Adrenal gland (tissue), 12 donors: ENCODE data around the gene SSH3. TPM values are rescaled to one million over a fixed set of nuclear protein-coding genes. Genes with fewer than 3 reads are reported as not detected.

Experiments
- polyA plus RNA-seq, 3 donors: library from polyadenylated mRNA; stranded (reverse); fragments of 200-250 nt in 2 of 3; fragments of 350-450 nt in 1 of 3; fragmentation: Illumina TruSeq in 1 of 3; extraction: RNeasy Lipid Tissue Mini Kit (QIAGEN cat#74804) in 1 of 3; gene quantifications; one replicate each; pipeline ENCODE4 v1.2.3, GENCODE V29; 2013 to 2014
- small RNA-seq, 2 donors: library from RNA; depleted of rRNA; stranded (forward); fragments of <200 nt; gene quantifications; one replicate each; pipeline ENCODE3, GENCODE V24; 2016
- total RNA-seq, 9 donors: library from RNA; depleted of rRNA in 4 of 9; stranded (reverse); fragments of >200 nt in 4 of 9; fragments of 120-200 nt in 1 of 9; fragmentation: NEBNext Ultra II Directional in 1 of 9; extraction: Animal tissue kit (Norgen Biotek cat#: 25700) in 1 of 9; gene quantifications; one replicate each; pipeline versions ENCODE4 v1.1.0 to v1.2.4, GENCODE V29; 2013 to 2023
- donor health status: healthy with polysubstance abuse.
- donor health status: Bipolar disorder and iron deficiency.
- donor health status: DM: yes; HTN: yes; CAD: no.
- donor health status: DM: no; HTN: no; CAD: no.
- donor health status: DM: no; HTN: no; CAD: no.
- donor health status: DM: yes; HTN: yes; CAD: no.

SSH3 gene
- total and polyA plus RNA-seq, 12 donors = 4.2 to 35.2 (median 24.6) TPM

Small RNAs within 50 kb of the gene (small RNA-seq; reads per million reads assigned to genes)
- gene RN7SKP239 = 0 reads per million in 2 donors

Other genes with a start within 250 kb of the SSH3 start
- 10 to 100 TPM in 2 of 9 donors, 1 to 10 TPM in 7; 1.3 to 52.2 (median 2.8) TPM for gene RHOD, start 246.7 kb upstream of the SSH3 start, total RNA-seq
- gene RHOD, start 246.7 kb upstream of the SSH3 start, polyA plus RNA-seq = 1 to 10 TPM; 1.8 to 9.9 (median 4.1) TPM
- 10 to 100 TPM; 30.6 to 65.3 (median 52.6) TPM for gene KDM2A, start 184.3 kb upstream of the SSH3 start, total RNA-seq
- gene KDM2A, start 184.3 kb upstream of the SSH3 start, polyA plus RNA-seq = 10 to 100 TPM; 33.8 to 50.5 (median 36.4) TPM
- gene GRK2, start 37.1 kb upstream of the SSH3 start, total RNA-seq = 10 to 100 TPM; 32.2 to 73.7 (median 59.0) TPM
- gene GRK2, start 37.1 kb upstream of the SSH3 start, polyA plus RNA-seq = 100 to 1,000 TPM in 1 of 3 donors, 10 to 100 TPM in 2; 26.4 to 159 (median 71.3) TPM
- gene ANKRD13D, start 14.2 kb upstream of the SSH3 start, total RNA-seq = 10 to 100 TPM in 8 of 9 donors, 1 to 10 TPM in 1; 9.2 to 52.9 (median 38.6) TPM
- gene ANKRD13D, start 14.2 kb upstream of the SSH3 start, polyA plus RNA-seq = 100 to 1,000 TPM in 1 of 3 donors, 10 to 100 TPM in 1, 1 to 10 TPM in 1; 8.7 to 205 (median 99.8) TPM
- 100 to 1,000 TPM in 4 of 9 donors, 10 to 100 TPM in 5; 60.5 to 166 (median 89.8) TPM for gene POLD4, start 50.0 kb downstream of the SSH3 start, total RNA-seq
- 100 to 1,000 TPM in 2 of 3 donors, 10 to 100 TPM in 1; 13.0 to 130 (median 110) TPM for gene POLD4, start 50.0 kb downstream of the SSH3 start, polyA plus RNA-seq
- 10 to 100 TPM in 1 of 9 donors, 1 to 10 TPM in 5, under 1 TPM in 3; 0.17 to 11.7 (median 2.9) TPM for gene CLCF1, start 70.1 kb downstream of the SSH3 start, total RNA-seq
- gene CLCF1, start 70.1 kb downstream of the SSH3 start, polyA plus RNA-seq = 10 to 100 TPM in 1 of 3 donors, 1 to 10 TPM in 2; 2.8 to 16.1 (median 5.6) TPM
- gene RAD9A, start 88.5 kb downstream of the SSH3 start, total RNA-seq = 10 to 100 TPM in 7 of 9 donors, 1 to 10 TPM in 2; 7.6 to 29.0 (median 13.1) TPM
- gene RAD9A, start 88.5 kb downstream of the SSH3 start, polyA plus RNA-seq = 10 to 100 TPM in 2 of 3 donors, 1 to 10 TPM in 1; 5.4 to 57.7 (median 36.2) TPM
- gene PPP1CA, start 98.3 kb downstream of the SSH3 start, total RNA-seq = 100 to 1,000 TPM; 126 to 289 (median 168) TPM
- gene PPP1CA, start 98.3 kb downstream of the SSH3 start, polyA plus RNA-seq = 100 to 1,000 TPM; 105 to 140 (median 116) TPM
- gene TBC1D10C, start 100.6 kb downstream of the SSH3 start, total RNA-seq = 1 to 10 TPM in 6 of 9 donors, under 1 TPM in 2, not detected in 1; 0.28 to 9.1 (median 3.6) TPM
- 10 to 100 TPM in 1 of 3 donors, 1 to 10 TPM in 1, under 1 TPM in 1; 0.35 to 16.5 (median 4.6) TPM for gene TBC1D10C, start 100.6 kb downstream of the SSH3 start, polyA plus RNA-seq
- under 1 TPM in 8 of 9 donors, not detected in 1; 0.10 to 0.80 (median 0.30) TPM for gene CARNS1, start 112.1 kb downstream of the SSH3 start, total RNA-seq
- under 1 TPM; 0.37 to 0.56 (median 0.51) TPM for gene CARNS1, start 112.1 kb downstream of the SSH3 start, polyA plus RNA-seq
- 10 to 100 TPM; 37.4 to 96.6 (median 47.0) TPM for gene RPS6KB2, start 125.0 kb downstream of the SSH3 start, total RNA-seq
- gene RPS6KB2, start 125.0 kb downstream of the SSH3 start, polyA plus RNA-seq = 100 to 1,000 TPM in 1 of 3 donors, 10 to 100 TPM in 2; 36.6 to 111 (median 78.6) TPM
- gene PTPRCAP, start 134.2 kb downstream of the SSH3 start, total RNA-seq = 1 to 10 TPM; 1.2 to 7.5 (median 3.9) TPM
- gene PTPRCAP, start 134.2 kb downstream of the SSH3 start, polyA plus RNA-seq = 10 to 100 TPM in 1 of 3 donors, 1 to 10 TPM in 1, under 1 TPM in 1; 0.57 to 13.4 (median 8.0) TPM
- gene CORO1B, start 139.9 kb downstream of the SSH3 start, total RNA-seq = 100 to 1,000 TPM in 5 of 9 donors, 10 to 100 TPM in 4; 65.1 to 142 (median 102) TPM
- gene CORO1B, start 139.9 kb downstream of the SSH3 start, polyA plus RNA-seq = 100 to 1,000 TPM in 2 of 3 donors, 10 to 100 TPM in 1; 28.9 to 159 (median 141) TPM
- under 1 TPM in 1 of 9 donors, not detected in 8; 0.18 TPM for gene GPR152, start 149.2 kb downstream of the SSH3 start, total RNA-seq
- not detected for gene GPR152, start 149.2 kb downstream of the SSH3 start, polyA plus RNA-seq
- 1 to 10 TPM in 5 of 9 donors, under 1 TPM in 3, not detected in 1; 0.28 to 3.8 (median 1.5) TPM for gene CABP4, start 151.8 kb downstream of the SSH3 start, total RNA-seq
- 1 to 10 TPM in 2 of 3 donors, under 1 TPM in 1; 0.31 to 2.1 (median 1.1) TPM for gene CABP4, start 151.8 kb downstream of the SSH3 start, polyA plus RNA-seq
- gene TMEM134, start 165.7 kb downstream of the SSH3 start, total RNA-seq = 100 to 1,000 TPM in 3 of 9 donors, 10 to 100 TPM in 6; 32.3 to 257 (median 96.8) TPM
- gene TMEM134, start 165.7 kb downstream of the SSH3 start, polyA plus RNA-seq = 100 to 1,000 TPM in 2 of 3 donors, 10 to 100 TPM in 1; 15.5 to 103 (median 102) TPM
- 100 to 1,000 TPM in 2 of 9 donors, 10 to 100 TPM in 7; 62.0 to 114 (median 74.1) TPM for gene AIP, start 179.5 kb downstream of the SSH3 start, total RNA-seq
- gene AIP, start 179.5 kb downstream of the SSH3 start, polyA plus RNA-seq = 100 to 1,000 TPM in 2 of 3 donors, 10 to 100 TPM in 1; 35.3 to 152 (median 119) TPM
- 100 to 1,000 TPM in 1 of 9 donors, 10 to 100 TPM in 8; 16.4 to 146 (median 45.1) TPM for gene PITPNM1, start 201.8 kb downstream of the SSH3 start, total RNA-seq
- 10 to 100 TPM; 42.6 to 70.9 (median 62.1) TPM for gene PITPNM1, start 201.8 kb downstream of the SSH3 start, polyA plus RNA-seq
- gene CDK2AP2, start 204.6 kb downstream of the SSH3 start, total RNA-seq = 100 to 1,000 TPM in 1 of 9 donors, 10 to 100 TPM in 8; 34.0 to 218 (median 50.4) TPM
- 100 to 1,000 TPM in 1 of 3 donors, 10 to 100 TPM in 2; 55.4 to 110 (median 85.6) TPM for gene CDK2AP2, start 204.6 kb downstream of the SSH3 start, polyA plus RNA-seq
- not detected for gene CABP2, start 219.9 kb downstream of the SSH3 start, total RNA-seq
- not detected for gene CABP2, start 219.9 kb downstream of the SSH3 start, polyA plus RNA-seq